ENCODE data around the gene LGR4. TPM values are rescaled to one million over a fixed set of nuclear protein-coding genes. Genes with fewer than 3 reads are reported as not detected.

The LGR4 gene
- total RNA-seq, 4 donors from 2014 or later: 29.7 to 134 (median 119) TPM

GRCh38 chr11:27505781-27506180 is 33.2 kb upstream of the LGR4 start:
- Histone ChIP-seq H3K4me1 (peaks cover 0 to 20% (median 10%) of the 10 kb centered on the region in 4 donors), H3K36me3 (peaks cover 0 to 5% (median 0%) of the 10 kb centered on the region in 3 donors)

GRCh38 chr11:27504205-27504604 is 31.6 kb upstream of the LGR4 start:
- no peak for TF ChIP-seq CTCF (IDR thresholded peaks at IDR 0.05)
- H3K9me3 ChIP-seq: no peaks in the 10 kb centered on the region
- H3K36me3 ChIP-seq: peaks cover 0 to 21% (median 0%) of the 10 kb centered on the region in 3 donors
- H3K27me3 ChIP-seq: no peaks in the 10 kb centered on the region
- peaks cover 0 to 20% (median 10%) of the 10 kb centered on the region in 4 donors for H3K4me1 ChIP-seq
- no peak overlapping the region for H3K27ac ChIP-seq
- no peak overlapping the region for H3K4me3 ChIP-seq
- DNase-seq: no peak

More at GRCh38 chr11:27505781-27506180, 33.2 kb upstream of the LGR4 start:
- peak overlapping the region; percentile 67 to 74 (median 72) for H3K4me3 ChIP-seq
- no peaks in the 10 kb centered on the region for H3K9me3 ChIP-seq
- DNase-seq: no peak
- peak overlapping the region in 3 of 4 donors; percentile 88 to 90 (median 88) for H3K27ac ChIP-seq
- H3K27me3 ChIP-seq: no peaks in the 10 kb centered on the region
- no peak for TF ChIP-seq CTCF (IDR thresholded peaks at IDR 0.05)
- TF ChIP-seq POLR2A (IDR thresholded peaks at IDR 0.05): no peak

GRCh38 chr11:27501100-27501499 is 28.5 kb upstream of the LGR4 start:
- H3K9me3 ChIP-seq: no peaks in the 10 kb centered on the region
- no peaks in the 10 kb centered on the region for H3K27me3 ChIP-seq
- H3K36me3 ChIP-seq: peaks cover 0 to 31% (median 0%) of the 10 kb centered on the region in 3 donors
- H3K27ac ChIP-seq: no peak overlapping the region
- no peak for DNase-seq
- TF ChIP-seq CTCF (IDR thresholded peaks at IDR 0.05) (no peak), POLR2A (IDR thresholded peaks at IDR 0.05) (no peak)
- H3K4me1 ChIP-seq: peaks cover 0 to 31% (median 6%) of the 10 kb centered on the region in 4 donors
- no peak overlapping the region for H3K4me3 ChIP-seq

- peaks cover 0 to 20% (median 0%) of the 10 kb centered on the region in 4 donors for H3K4me1 ChIP-seq
- H3K27me3 ChIP-seq: no peaks in the 10 kb centered on the region
- no peak for DNase-seq
- H3K36me3 ChIP-seq: peaks cover 0 to 47% (median 0%) of the 10 kb centered on the region in 3 donors
- H3K4me3 ChIP-seq: no peak overlapping the region
- no peak overlapping the region for H3K27ac ChIP-seq
- no peaks in the 10 kb centered on the region for H3K9me3 ChIP-seq
- TF ChIP-seq POLR2A (IDR thresholded peaks at IDR 0.05): no peak
- no peak for TF ChIP-seq CTCF (IDR thresholded peaks at IDR 0.05)
Measured at GRCh38 chr11:27497911-27498310, 25.3 kb upstream of the LGR4 start.

GRCh38 chr11:27497284-27497866 is 24.8 kb upstream of the LGR4 start:
- no peak for DNase-seq
- no peaks in the 10 kb centered on the region for H3K27me3 ChIP-seq
- H3K36me3 ChIP-seq: peaks cover 0 to 52% (median 0%) of the 10 kb centered on the region in 3 donors
- H3K4me1 ChIP-seq: peaks cover 0 to 16% (median 0%) of the 10 kb centered on the region in 4 donors
- H3K27ac ChIP-seq: no peak overlapping the region
- H3K4me3 ChIP-seq: no peak overlapping the region
- H3K9me3 ChIP-seq: no peaks in the 10 kb centered on the region
- TF ChIP-seq CTCF (IDR thresholded peaks at IDR 0.05) (peak in 4 of 6 experiments; percentile 34 to 50 (median 43)), POLR2A (IDR thresholded peaks at IDR 0.05) (no peak)

Measured in Peyer's patch (tissue), 4 donors.